ENCODE measurements around the gene KIF20B. TPM values are rescaled to one million over a fixed set of nuclear protein-coding genes. Genes with fewer than 3 reads are reported as not detected.

Gene KIF20B, protein sequence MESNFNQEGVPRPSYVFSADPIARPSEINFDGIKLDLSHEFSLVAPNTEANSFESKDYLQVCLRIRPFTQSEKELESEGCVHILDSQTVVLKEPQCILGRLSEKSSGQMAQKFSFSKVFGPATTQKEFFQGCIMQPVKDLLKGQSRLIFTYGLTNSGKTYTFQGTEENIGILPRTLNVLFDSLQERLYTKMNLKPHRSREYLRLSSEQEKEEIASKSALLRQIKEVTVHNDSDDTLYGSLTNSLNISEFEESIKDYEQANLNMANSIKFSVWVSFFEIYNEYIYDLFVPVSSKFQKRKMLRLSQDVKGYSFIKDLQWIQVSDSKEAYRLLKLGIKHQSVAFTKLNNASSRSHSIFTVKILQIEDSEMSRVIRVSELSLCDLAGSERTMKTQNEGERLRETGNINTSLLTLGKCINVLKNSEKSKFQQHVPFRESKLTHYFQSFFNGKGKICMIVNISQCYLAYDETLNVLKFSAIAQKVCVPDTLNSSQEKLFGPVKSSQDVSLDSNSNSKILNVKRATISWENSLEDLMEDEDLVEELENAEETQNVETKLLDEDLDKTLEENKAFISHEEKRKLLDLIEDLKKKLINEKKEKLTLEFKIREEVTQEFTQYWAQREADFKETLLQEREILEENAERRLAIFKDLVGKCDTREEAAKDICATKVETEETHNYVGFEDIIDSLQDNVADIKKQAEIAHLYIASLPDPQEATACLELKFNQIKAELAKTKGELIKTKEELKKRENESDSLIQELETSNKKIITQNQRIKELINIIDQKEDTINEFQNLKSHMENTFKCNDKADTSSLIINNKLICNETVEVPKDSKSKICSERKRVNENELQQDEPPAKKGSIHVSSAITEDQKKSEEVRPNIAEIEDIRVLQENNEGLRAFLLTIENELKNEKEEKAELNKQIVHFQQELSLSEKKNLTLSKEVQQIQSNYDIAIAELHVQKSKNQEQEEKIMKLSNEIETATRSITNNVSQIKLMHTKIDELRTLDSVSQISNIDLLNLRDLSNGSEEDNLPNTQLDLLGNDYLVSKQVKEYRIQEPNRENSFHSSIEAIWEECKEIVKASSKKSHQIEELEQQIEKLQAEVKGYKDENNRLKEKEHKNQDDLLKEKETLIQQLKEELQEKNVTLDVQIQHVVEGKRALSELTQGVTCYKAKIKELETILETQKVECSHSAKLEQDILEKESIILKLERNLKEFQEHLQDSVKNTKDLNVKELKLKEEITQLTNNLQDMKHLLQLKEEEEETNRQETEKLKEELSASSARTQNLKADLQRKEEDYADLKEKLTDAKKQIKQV (N-terminal part only)
- 11.9 to 19.2 TPM (median 13.5 TPM) in 5 replicates for total RNA-seq (2022; extraction: Qiagen RNA extraction)

GRCh38 chr10:89701242-89702120 lies at the start of gene KIF20B:
Gene KIF20B, plus strand, starts transcription at chr10:89701590. Its CDS starts 3,705 bp downstream, at chr10:89705295.

Other genes starting within 250 kb of the KIF20B start
- gene SLC16A12, start 166.0 kb upstream of the KIF20B start, total RNA-seq (2022; extraction: Qiagen RNA extraction) = 0.43 to 0.89 TPM (median 0.55 TPM) in 5 replicates
- gene PANK1, start 56.3 kb upstream of the KIF20B start, total RNA-seq (2022; extraction: Qiagen RNA extraction) = 5.9 to 7.3 TPM (median 6.2 TPM) in 5 replicates